Endothelial cell of umbilical vein (primary cell): ENCODE data around the gene RSPO3. TPM values are rescaled to one million over a fixed set of nuclear protein-coding genes. Genes with fewer than 3 reads are reported as not detected.

Source experiments
- BruUV-seq: library from RNA; stranded (reverse); fragments of 400-500 nt; replicated peaks from 2 replicates; lab custom pipeline; 2021; lab: Mats Ljungman, UMichigan
- CTCF ChIA-PET: fragments of 300-600, 350-600 bp; sonication (Branson Sonifier 250); formaldehyde crosslinking; loops from one replicate; lab custom pipeline; 2021; ENCODE audit warnings: antibody characterized with exemption, inconsistent platforms; lab: Charles Lee
- POLR2A ChIA-PET: fragments of 300-600, 350-600 bp; sonication (Branson Sonifier 250); formaldehyde crosslinking; loops from one replicate; lab custom pipeline; 2021; ENCODE audit warnings: antibody characterized with exemption, inconsistent platforms; lab: Charles Lee
- DNase-seq: peaks from one replicate; pipeline ENCODE4 v3.0.0-alpha.2; 2011; ENCODE audit warnings: low read depth, low spot score
- FAIRE-seq: peaks from 2 replicates; lab custom pipeline; 2011; peaks lifted over from hg19 to GRCh38; lab: Jason Lieb, UNC
- H2AFZ ChIP-seq: 2 replicates; pipeline ENCODE4 v1.6.0; 2012; ENCODE audit warnings: low read depth, low read length, control low read depth, inconsistent platforms
- H3K27ac ChIP-seq: 2 replicates; pipeline ENCODE4 v1.5.1; 2011; ENCODE audit warnings: low read depth, mild to moderate bottlenecking, control low read depth, low read length, moderate library complexity; ENCODE audit not compliant: insufficient read depth
- H3K27me3 ChIP-seq, 2 experiments: 2 replicates each; pipeline versions ENCODE4 v1.6.0 to v1.6.1; 2011; ENCODE audit warnings: low read length in 2 of 2, mixed read lengths in 1 of 2; ENCODE audit not compliant: control insufficient read depth in 2 of 2, insufficient read depth in 2 of 2
- H3K36me3 ChIP-seq, 2 experiments: 2 replicates in 1 of 2; 3 replicates in 1 of 2; pipeline ENCODE4 v1.5.1; 2011; ENCODE audit warnings: low read length in 2 of 2, mild to moderate bottlenecking in 1 of 2, moderate library complexity in 1 of 2; ENCODE audit not compliant: control insufficient read depth in 2 of 2, insufficient read depth in 2 of 2; ENCODE audit errors: extremely low read depth in 1 of 2
- H3K4me1 ChIP-seq: 3 replicates; pipeline ENCODE4 v1.5.1; 2011; ENCODE audit warnings: mild to moderate bottlenecking, low read length; ENCODE audit not compliant: control insufficient read depth, insufficient read depth; ENCODE audit errors: extremely low read depth
- H3K4me2 ChIP-seq: 2 replicates; pipeline ENCODE4 v1.6.1; 2011; ENCODE audit warnings: low read length, control low read depth, mixed read lengths; ENCODE audit not compliant: insufficient read depth
- H3K4me3 ChIP-seq, 3 experiments: fragments of 200-600 bp in 1 of 3; sonication (generic), shearing (Covaris generic) in 1 of 3; replicated peaks in 1 of 3; 2 replicates each; pipeline ENCODE4 v1.5.1; 2011 to 2016; ENCODE audit warnings: control low read depth in 3 of 3, low read length in 3 of 3, mild to moderate bottlenecking in 2 of 3, inconsistent platforms in 1 of 3, low read depth in 1 of 3, moderate library complexity in 1 of 3; ENCODE audit not compliant: insufficient read depth in 1 of 3
- H3K79me2 ChIP-seq: 2 replicates; pipeline ENCODE4 v1.6.0; 2012; ENCODE audit warnings: low read length, inconsistent platforms; ENCODE audit not compliant: control insufficient read depth, insufficient read depth
- H3K9ac ChIP-seq: replicated peaks from 2 replicates; pipeline ENCODE3; 2011; ENCODE audit warnings: low read length, control low read depth; ENCODE audit not compliant: insufficient read depth; ENCODE audit errors: extremely low read depth
- H3K9me1 ChIP-seq: replicated peaks from 3 replicates; pipeline ENCODE4 v1.6.0; 2011; ENCODE audit warnings: mild to moderate bottlenecking, low read length; ENCODE audit not compliant: control insufficient read depth, insufficient read depth; ENCODE audit errors: extremely low read depth
- H3K9me3 ChIP-seq: replicated peaks from 2 replicates; pipeline ENCODE4 v1.5.1; 2012; ENCODE audit warnings: low read length, inconsistent platforms; ENCODE audit not compliant: control insufficient read depth, insufficient read depth
- H4K20me1 ChIP-seq: replicated peaks from 2 replicates; pipeline ENCODE3; 2011; ENCODE audit warnings: mild to moderate bottlenecking, low read length; ENCODE audit not compliant: control insufficient read depth, insufficient read depth; ENCODE audit errors: extremely low read depth
- CTCF ChIP-seq, 2 donors: IDR thresholded peaks; 1 replicate in 1 of 2; 2 replicates in 1 of 2; pipeline ENCODE4 v1.5.1; 2011; ENCODE audit warnings: low read length in 2 of 2, mild to moderate bottlenecking in 2 of 2, moderate library complexity in 2 of 2, control low read depth in 1 of 2, inconsistent platforms in 1 of 2, low read depth in 1 of 2; ENCODE audit not compliant: insufficient read depth in 1 of 2; ENCODE audit errors: extremely low read depth in 1 of 2
- EZH2 ChIP-seq: IDR thresholded peaks from 2 replicates; pipeline ENCODE4 v1.6.1; 2012; ENCODE audit warnings: borderline replicate concordance, low read depth, mild to moderate bottlenecking, moderate library complexity, low read length, inconsistent platforms; ENCODE audit not compliant: severe bottlenecking
- FOS ChIP-seq: IDR thresholded peaks from 2 replicates; pipeline ENCODE4 v1.6.1; 2011; ENCODE audit warnings: mild to moderate bottlenecking, low read length, moderate library complexity, borderline replicate concordance; ENCODE audit not compliant: insufficient read depth
- GATA2 ChIP-seq: IDR thresholded peaks from 2 replicates; pipeline ENCODE4 v1.7.0; 2011; ENCODE audit warnings: low read depth, mild to moderate bottlenecking, moderate library complexity, mixed read lengths, low read length; ENCODE audit not compliant: insufficient read length, insufficient read depth
- dilution Hi-C: fragments of 300-500 bp; cut with MboI; formaldehyde crosslinking; loops from one replicate; pipeline ENCODE4 v1.15.0; 2019; ENCODE audit warnings: low sequenced_read_pairs; ENCODE audit not compliant: extremely low pct_ligation_motif_present
- intact Hi-C: fragments of 100-400 bp; cut with micrococcal nuclease; formaldehyde crosslinking; loops from one replicate; pipeline ENCODE4 v1.10.0; 2022
- polyA plus RNA-seq, 4 experiments: library from polyadenylated mRNA; depleted of rRNA in 3 of 4; stranded (reverse) in 3 of 4; unstranded in 1 of 4; fragments of >200 nt; gene quantifications; 2 replicates each; pipeline versions ENCODE4 v1.2.1 to v1.2.3, GENCODE V29; 2011 to 2012; ENCODE audit warnings: missing spikeins in 1 of 4
- total RNA-seq: library from RNA; stranded (reverse); gene quantifications from 2 replicates; pipeline ENCODE4 v1.2.3, GENCODE V29; 2021

Gene RSPO3
- total and polyA plus RNA-seq, 2 donors (not counting 3 experiments of a cell fraction or from before 2014, with no cell fraction given) = 1.8 to 11.1 TPM

- CTCF ChIA-PET = no interaction called here
- intact Hi-C loops = no loop called here
Observed at GRCh38 chr6:127205036-127205435, 86.6 kb downstream of the RSPO3 start.

More at GRCh38 chr6:127205036-127205435, 86.6 kb downstream of the RSPO3 start:
- DNase-seq (no peak), FAIRE-seq (no peak)
- no peaks in the 10 kb centered on the region for H3K9me1 ChIP-seq
- no TSS peak for BruUV-seq
- no peaks in the 10 kb centered on the region for H4K20me1 ChIP-seq
- no peak overlapping the region for H3K9ac ChIP-seq
- no peak for TF ChIP-seq GATA2
- no peak for TF ChIP-seq EZH2
- TF ChIP-seq FOS = no peak
- TF ChIP-seq CTCF (IDR thresholded peaks at IDR 0.05; ENCODE audit: extremely low read depth in 1 of 2, insufficient read depth in 1 of 2, low read depth in 1 of 2, low read length in 2 of 2) = no peak
- H3K9me3 ChIP-seq = no peaks in the 10 kb centered on the region
- dilution Hi-C loops = no loop called here
- H3K27me3 ChIP-seq = no peaks in the 10 kb centered on the region
- H3K36me3 ChIP-seq = no peaks in the 10 kb centered on the region
- no peaks in the 10 kb centered on the region for H3K79me2 ChIP-seq
- H3K27ac ChIP-seq = no peak overlapping the region
- H3K4me1 ChIP-seq = peaks cover 18% of the 10 kb centered on the region
- no peak overlapping the region for H3K4me2 ChIP-seq
- POLR2A ChIA-PET = no interaction called here
- H2AFZ ChIP-seq = no peak overlapping the region
- no peak overlapping the region for H3K4me3 ChIP-seq
